SK-N-DZ (cell line): ENCODE results near the gene FRYL.

ENCODE experiments used
- small RNA-seq, 2 experiments: library from RNA; depleted of rRNA; stranded (forward); fragments of <200 nt; gene quantifications; one replicate each; pipeline ENCODE3, GENCODE V24; 2014

Gene FRYL

Small RNAs within 50 kb of the gene (small RNA-seq; reads per million reads assigned to genes)
- gene RNU5E-3P = 0.42 to 1.6 reads per million in 2 experiments
